Duodenal mucosa (tissue), 2 donors: ENCODE measurements around the gene GLIS1.

Experiments used
- H3K27ac ChIP-seq: one replicate; pipeline ENCODE4 v1.7.0; 2013; ENCODE audit warnings: low read depth, low read length
- H3K27me3 ChIP-seq, 2 donors: one replicate each; pipeline ENCODE4 v1.7.0; 2013; ENCODE audit warnings: low read length in 2 of 2, control low read depth in 1 of 2; ENCODE audit not compliant: insufficient read depth in 2 of 2, control insufficient read depth in 1 of 2
- H3K36me3 ChIP-seq, 2 donors: one replicate each; pipeline ENCODE4 v1.7.0; 2013; ENCODE audit warnings: low read length in 2 of 2, control low read depth in 1 of 2; ENCODE audit not compliant: insufficient read depth in 2 of 2, control insufficient read depth in 1 of 2
- H3K4me1 ChIP-seq, 2 donors: one replicate each; pipeline ENCODE4 v1.7.0; 2013; ENCODE audit warnings: low read length in 2 of 2, control low read depth in 1 of 2; ENCODE audit not compliant: insufficient read depth in 2 of 2, control insufficient read depth in 1 of 2
- H3K4me3 ChIP-seq, 2 donors: one replicate each; pipeline ENCODE4 v1.7.0; 2013; ENCODE audit warnings: low read length in 2 of 2, low read depth in 1 of 2
- H3K9ac ChIP-seq, 2 donors: one replicate each; pipeline ENCODE4 v1.7.0; 2013; ENCODE audit warnings: low read length in 2 of 2, low read depth in 1 of 2
- H3K9me3 ChIP-seq, 2 donors: one replicate each; pipeline ENCODE4 v1.7.0; 2013; ENCODE audit warnings: low read length in 2 of 2, control low read depth in 1 of 2; ENCODE audit not compliant: control insufficient read depth in 1 of 2

The GLIS1 gene

GRCh38 chr1:53468374-53468773 lies 270.6 kb downstream of the GLIS1 start:
- no peak overlapping the region for H3K4me3 ChIP-seq
- no peaks in the 10 kb centered on the region for H3K27me3 ChIP-seq
- H3K9ac ChIP-seq = no peak overlapping the region
- no peak overlapping the region for H3K27ac ChIP-seq
- H3K9me3 ChIP-seq = no peaks in the 10 kb centered on the region
- no peaks in the 10 kb centered on the region for H3K4me1 ChIP-seq
- H3K36me3 ChIP-seq = no peaks in the 10 kb centered on the region

- Histone ChIP-seq H3K27ac (no peak overlapping the region), H3K27me3 (no peaks in the 10 kb centered on the region), H3K4me1 (no peaks in the 10 kb centered on the region)
Observed at GRCh38 chr1:53467391-53467790, 271.6 kb downstream of the GLIS1 start.

GRCh38 chr1:53465023-53465957 lies 273.7 kb downstream of the GLIS1 start:
- Histone ChIP-seq H3K4me1 (no peaks in the 10 kb centered on the region), H3K27ac (no peak overlapping the region)

More at GRCh38 chr1:53467391-53467790, 271.6 kb downstream of the GLIS1 start:
- no peaks in the 10 kb centered on the region for H3K9me3 ChIP-seq
- no peak overlapping the region for H3K9ac ChIP-seq
- H3K36me3 ChIP-seq = no peaks in the 10 kb centered on the region
- H3K4me3 ChIP-seq = no peak overlapping the region

GRCh38 chr1:53463961-53464899 lies 274.7 kb downstream of the GLIS1 start:
- H3K27me3 ChIP-seq = no peaks in the 10 kb centered on the region
- H3K9me3 ChIP-seq = no peaks in the 10 kb centered on the region
- H3K4me3 ChIP-seq = no peak overlapping the region
- H3K27ac ChIP-seq = no peak overlapping the region
- no peaks in the 10 kb centered on the region for H3K36me3 ChIP-seq
- no peaks in the 10 kb centered on the region for H3K4me1 ChIP-seq
- H3K9ac ChIP-seq = no peak overlapping the region

More at GRCh38 chr1:53465023-53465957, 273.7 kb downstream of the GLIS1 start:
- Histone ChIP-seq H3K36me3 (no peaks in the 10 kb centered on the region), H3K27me3 (no peaks in the 10 kb centered on the region), H3K4me3 (no peak overlapping the region), H3K9me3 (no peaks in the 10 kb centered on the region), H3K9ac (no peak overlapping the region)

- H3K27ac ChIP-seq = no peak overlapping the region
- no peaks in the 10 kb centered on the region for H3K4me1 ChIP-seq
- H3K4me3 ChIP-seq = no peak overlapping the region
- H3K9ac ChIP-seq = no peak overlapping the region
- no peaks in the 10 kb centered on the region for H3K27me3 ChIP-seq
- H3K9me3 ChIP-seq = no peaks in the 10 kb centered on the region
- no peaks in the 10 kb centered on the region for H3K36me3 ChIP-seq
Observed at GRCh38 chr1:53462769-53463501, 276.0 kb downstream of the GLIS1 start.

GRCh38 chr1:53462193-53462592 lies 276.8 kb downstream of the GLIS1 start:
- Histone ChIP-seq H3K9me3 (no peaks in the 10 kb centered on the region), H3K9ac (no peak overlapping the region), H3K27me3 (no peaks in the 10 kb centered on the region), H3K4me1 (no peaks in the 10 kb centered on the region), H3K4me3 (no peak overlapping the region), H3K27ac (no peak overlapping the region), H3K36me3 (no peaks in the 10 kb centered on the region)

GRCh38 chr1:53461323-53462044 lies 277.5 kb downstream of the GLIS1 start:
- Histone ChIP-seq H3K4me3 (no peak overlapping the region), H3K27ac (no peak overlapping the region), H3K27me3 (no peaks in the 10 kb centered on the region), H3K36me3 (no peaks in the 10 kb centered on the region), H3K4me1 (no peaks in the 10 kb centered on the region), H3K9ac (no peak overlapping the region), H3K9me3 (no peaks in the 10 kb centered on the region)

GRCh38 chr1:53460666-53461322 lies 278.2 kb downstream of the GLIS1 start:
- H3K36me3 ChIP-seq = no peaks in the 10 kb centered on the region
- no peak overlapping the region for H3K27ac ChIP-seq
- H3K9ac ChIP-seq = no peak overlapping the region
- H3K27me3 ChIP-seq = no peaks in the 10 kb centered on the region
- H3K4me3 ChIP-seq = no peak overlapping the region
- no peaks in the 10 kb centered on the region for H3K9me3 ChIP-seq
- no peaks in the 10 kb centered on the region for H3K4me1 ChIP-seq

GRCh38 chr1:53460211-53460634 lies 278.7 kb downstream of the GLIS1 start:
- no peaks in the 10 kb centered on the region for H3K4me1 ChIP-seq
- H3K9me3 ChIP-seq = no peaks in the 10 kb centered on the region
- H3K27ac ChIP-seq = no peak overlapping the region
- no peaks in the 10 kb centered on the region for H3K27me3 ChIP-seq
- H3K9ac ChIP-seq = no peak overlapping the region
- no peaks in the 10 kb centered on the region for H3K36me3 ChIP-seq
- H3K4me3 ChIP-seq = no peak overlapping the region
